Transverse colon (tissue), 4 donors: ENCODE results near the gene RAB43. TPM values are rescaled to one million over a fixed set of nuclear protein-coding genes. Genes with fewer than 3 reads are reported as not detected.
"Not testable (repeated sequence)": the region's sequence is repeated elsewhere in the genome, so short reads cannot be mapped to it uniquely, and the experiment has no call there.

Source experiments
- DNase-seq: peaks from one replicate; pipeline ENCODE4 v3.0.0-alpha.2; 2019
- H3K27ac ChIP-seq, 4 donors: fragments of 200-600 bp; sonication (generic); 2 replicates each; pipeline ENCODE4 v1.5.1; 2016 to 2018; ENCODE audit warnings: inconsistent platforms in 4 of 4
- H3K27me3 ChIP-seq: fragments of 200-600 bp; sonication (generic); 2 replicates; pipeline ENCODE4 v1.5.1; 2017; ENCODE audit warnings: inconsistent platforms
- H3K36me3 ChIP-seq, 4 donors: fragments of 200-600 bp; sonication (generic); 2 replicates each; pipeline ENCODE4 v1.5.1; 2017 to 2019; ENCODE audit warnings: inconsistent platforms in 4 of 4
- H3K4me1 ChIP-seq, 4 donors: fragments of 200-600 bp; sonication (generic); 2 replicates each; pipeline ENCODE4 v1.5.1; 2017 to 2020; ENCODE audit warnings: inconsistent platforms in 4 of 4
- H3K4me3 ChIP-seq, 4 donors: fragments of 200-600 bp; sonication (generic); 1 replicate in 1 of 4; 2 replicates in 3 of 4; pipeline versions ENCODE4 v1.5.1 to v1.6.1; 2017 to 2019; ENCODE audit warnings: inconsistent platforms in 4 of 4
- H3K9me3 ChIP-seq, 2 donors: fragments of 200-600 bp; sonication (generic); 2 replicates each; pipeline ENCODE4 v1.5.1; 2017 to 2019; ENCODE audit warnings: inconsistent platforms in 2 of 2
- EP300 ChIP-seq: sonication (generic); formaldehyde crosslinking; IDR thresholded peaks from one replicate; pipeline ENCODE4 v1.6.1; 2017; ENCODE audit warnings: antibody characterized with exemption, low read depth
- POLR2A ChIP-seq: fragments of 450-650 bp; IDR thresholded peaks from one replicate; pipeline ENCODE4 v1.6.1; 2016; ENCODE audit warnings: antibody characterized with exemption, mild to moderate bottlenecking, moderate library complexity
- POLR2AphosphoS5 ChIP-seq, 3 donors: sonication (generic); formaldehyde crosslinking; IDR thresholded peaks; one replicate each; pipeline ENCODE4 v1.6.1; 2016; ENCODE audit warnings: antibody characterized with exemption in 3 of 3
- WGBS, 2 donors: methylation state at CpG; one replicate each; pipeline ENCODE4 v1.1.5; 2018; ENCODE audit warnings: low coverage in 1 of 2; 5-methylcytosine and 5-hydroxymethylcytosine counted together
- in situ Hi-C, 4 donors: fragments of 200-750 bp; cut with MboI; loops; one replicate each; pipeline versions ENCODE4 v1.15.0 to v1.15.1; 2017; ENCODE audit warnings: low sequenced_read_pairs in 3 of 4, low pct_ligation_motif_present in 1 of 4, low pct_unique_long_range_greater_than_20kb in 1 of 4
- intact Hi-C: fragments of 100-400 bp; cut with DNase I; formaldehyde crosslinking; loops from one replicate; pipeline ENCODE4 v1.15.1; 2023; ENCODE audit warnings: low total_unique reads
- total RNA-seq, 4 donors: library from RNA; depleted of rRNA; stranded (reverse); fragments of >200 nt; gene quantifications; one replicate each; pipeline ENCODE4 v1.1.0, GENCODE V29; 2016
- TF ChIP-seq, protein P1 (sequence below), 5 experiments: fragments of 200-600 bp in 3 of 5; fragments of 450-650 bp in 2 of 5; sonication (generic) in 3 of 5; IDR thresholded peaks; 1 replicate in 2 of 5; 2 replicates in 3 of 5; pipeline ENCODE4 v1.5.1; 2016 to 2017; ENCODE audit warnings: antibody characterized with exemption in 5 of 5, inconsistent platforms in 3 of 5, mild to moderate bottlenecking in 2 of 5, moderate library complexity in 1 of 5

The RAB43 gene
- total RNA-seq, 4 donors from 2014 or later, result 23.1 to 40.4 (median 31.3) TPM

DNA sequence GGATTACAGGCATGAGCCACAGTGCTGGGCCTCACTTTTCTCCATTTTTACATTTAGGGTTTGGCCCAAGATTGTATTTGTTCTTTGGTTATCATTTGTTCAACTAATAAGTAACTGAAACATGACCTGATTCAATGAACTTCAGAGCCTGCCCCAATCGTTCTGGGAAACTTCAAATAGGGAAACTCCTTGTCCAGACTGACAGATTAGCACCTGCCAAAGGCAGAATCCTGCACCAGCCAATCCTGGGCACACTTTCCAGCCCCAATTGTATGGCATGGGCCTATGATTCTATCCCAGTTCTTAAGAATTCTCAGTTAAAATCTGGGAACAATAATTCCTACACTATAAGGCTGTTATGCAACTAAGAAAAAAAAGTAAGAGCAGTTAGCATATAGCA lies 18.3 kb upstream of the RAB43 start:
- no peaks in the 10 kb centered on the region for H3K4me1 ChIP-seq
- in situ Hi-C loops (no loop called here), intact Hi-C loops (no loop called here)
- H3K27ac ChIP-seq, result no peak overlapping the region
- WGBS, 2 donors, result 20 to 50% methylated on average over 1 of the region's 1 CpG
- no peak for DNase-seq
- H3K27me3 ChIP-seq, result no peaks in the 10 kb centered on the region
- H3K36me3 ChIP-seq, result peaks cover 0 to 61% (median 22%) of the 10 kb centered on the region in 4 donors
- TF ChIP-seq POLR2AphosphoS5 (IDR thresholded peaks at IDR 0.05), result no peak
- TF ChIP-seq EP300, result no peak
- TF ChIP-seq POLR2A, result no peak
- H3K9me3 ChIP-seq, result no peaks in the 10 kb centered on the region
- no peak overlapping the region for H3K4me3 ChIP-seq

DNA sequence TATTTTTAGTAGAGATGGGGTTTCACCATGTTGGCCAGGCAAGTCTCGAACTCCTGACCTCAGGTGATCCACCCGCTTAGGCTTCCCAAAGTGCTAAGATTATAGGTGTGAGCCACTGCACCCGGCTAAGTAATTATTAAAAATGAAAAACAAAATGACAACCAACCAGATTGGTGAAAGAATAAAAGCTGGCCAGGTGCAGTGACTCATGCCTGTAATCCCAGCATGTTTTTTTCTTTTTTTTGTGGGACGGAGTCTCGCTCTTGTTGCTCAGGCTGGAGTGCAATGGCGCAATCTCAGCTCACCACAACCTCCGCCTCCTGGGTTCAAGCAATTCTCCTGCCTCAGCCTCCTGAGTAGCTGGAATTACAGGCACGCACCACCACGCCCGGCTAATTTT lies 14.7 kb upstream of the RAB43 start:
- H3K27ac ChIP-seq, H3K27me3 ChIP-seq, DNase-seq, H3K9me3 ChIP-seq, H3K4me1 ChIP-seq, in situ Hi-C loops, intact Hi-C loops, H3K4me3 ChIP-seq: not testable (repeated sequence)
- WGBS, 2 donors, result 90 to 95% methylated on average over 10 of the region's 10 CpGs
- H3K36me3 ChIP-seq, result peaks cover 0 to 72% (median 33%) of the 10 kb centered on the region in 4 donors

DNA sequence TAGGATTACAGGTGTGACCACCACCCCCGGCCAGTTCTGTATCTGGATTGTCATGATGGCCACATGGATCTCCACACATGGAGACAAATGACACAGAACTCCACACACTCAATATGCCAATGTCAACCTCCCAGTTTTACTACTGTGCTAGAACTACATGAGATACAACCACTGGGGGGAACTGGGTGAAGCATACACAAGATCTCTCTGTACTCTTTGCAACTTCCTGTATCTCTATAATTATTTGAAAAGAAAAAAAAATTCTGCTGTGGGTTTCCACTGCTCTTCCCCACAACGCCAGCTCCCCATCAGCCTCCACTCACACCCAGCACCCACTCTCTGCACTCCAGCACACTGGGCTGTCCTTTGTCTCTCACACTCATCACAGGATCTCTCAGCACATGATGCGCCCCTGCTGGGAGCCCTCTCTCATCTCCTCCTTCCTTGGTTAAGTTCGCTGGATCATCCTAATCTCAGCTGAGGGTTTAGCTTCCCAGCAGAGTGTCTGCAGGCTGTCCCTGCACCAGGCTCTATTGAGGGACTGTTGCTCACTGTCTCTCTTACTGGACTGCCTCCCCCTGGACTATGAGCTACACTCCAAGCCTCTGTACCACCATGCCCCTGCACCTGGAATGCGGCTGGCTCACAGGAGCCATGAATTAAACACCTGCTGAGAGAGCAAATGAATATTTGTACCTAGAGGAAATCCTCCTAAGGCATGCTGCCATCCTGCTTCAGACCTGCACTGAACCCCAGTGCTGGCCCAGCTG lies 10.7 kb upstream of the RAB43 start:
- TF ChIP-seq EP300, result no peak
- no peak for TF ChIP-seq POLR2A
- TF ChIP-seq, protein P1, sequence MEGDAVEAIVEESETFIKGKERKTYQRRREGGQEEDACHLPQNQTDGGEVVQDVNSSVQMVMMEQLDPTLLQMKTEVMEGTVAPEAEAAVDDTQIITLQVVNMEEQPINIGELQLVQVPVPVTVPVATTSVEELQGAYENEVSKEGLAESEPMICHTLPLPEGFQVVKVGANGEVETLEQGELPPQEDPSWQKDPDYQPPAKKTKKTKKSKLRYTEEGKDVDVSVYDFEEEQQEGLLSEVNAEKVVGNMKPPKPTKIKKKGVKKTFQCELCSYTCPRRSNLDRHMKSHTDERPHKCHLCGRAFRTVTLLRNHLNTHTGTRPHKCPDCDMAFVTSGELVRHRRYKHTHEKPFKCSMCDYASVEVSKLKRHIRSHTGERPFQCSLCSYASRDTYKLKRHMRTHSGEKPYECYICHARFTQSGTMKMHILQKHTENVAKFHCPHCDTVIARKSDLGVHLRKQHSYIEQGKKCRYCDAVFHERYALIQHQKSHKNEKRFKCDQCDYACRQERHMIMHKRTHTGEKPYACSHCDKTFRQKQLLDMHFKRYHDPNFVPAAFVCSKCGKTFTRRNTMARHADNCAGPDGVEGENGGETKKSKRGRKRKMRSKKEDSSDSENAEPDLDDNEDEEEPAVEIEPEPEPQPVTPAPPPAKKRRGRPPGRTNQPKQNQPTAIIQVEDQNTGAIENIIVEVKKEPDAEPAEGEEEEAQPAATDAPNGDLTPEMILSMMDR (IDR thresholded peaks at IDR 0.05), result no peak
- TF ChIP-seq POLR2AphosphoS5 (IDR thresholded peaks at IDR 0.05), result no peak
- 90 to 92% methylated on average over 3 to 5 of the region's 5 CpGs for WGBS, 2 donors
- intact Hi-C loops, result no loop called here

DNA sequence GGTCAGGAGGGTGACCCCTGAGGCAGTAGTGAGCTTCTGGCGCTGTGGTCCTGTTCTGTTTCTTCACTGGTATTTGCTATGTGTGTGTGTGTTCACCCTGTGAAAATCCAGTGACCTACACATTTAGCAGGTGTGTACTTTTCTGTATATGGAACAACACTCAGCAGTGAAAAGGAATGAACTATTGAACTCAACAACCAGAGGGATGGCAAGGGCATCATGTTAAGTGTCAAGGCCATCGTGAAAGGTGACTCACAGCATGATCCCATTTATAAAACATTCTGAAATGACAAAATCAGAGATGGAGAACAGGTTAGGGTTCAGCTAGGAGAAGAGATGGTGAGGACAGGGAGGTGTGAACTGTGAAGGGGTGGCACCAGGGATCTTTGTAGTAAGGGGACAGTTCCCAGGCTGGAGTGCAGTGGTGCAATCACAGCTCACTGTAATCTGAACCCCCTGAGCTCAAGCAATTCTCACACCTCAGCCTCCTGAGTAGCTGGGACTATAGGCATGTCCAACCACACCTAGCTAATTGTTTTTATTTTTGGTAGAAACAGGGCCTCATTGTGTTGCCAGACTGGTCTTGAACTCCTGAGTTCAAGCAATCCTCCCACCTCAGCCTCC lies 10.0 kb upstream of the RAB43 start:
- TF ChIP-seq POLR2AphosphoS5 (IDR thresholded peaks at IDR 0.05), result no peak
- no peak for TF ChIP-seq POLR2A
- TF ChIP-seq, protein P1 (IDR thresholded peaks at IDR 0.05), result no peak
- no peak for TF ChIP-seq EP300
- 85 to 86% methylated on average over 1 to 2 of the region's 2 CpGs for WGBS, 2 donors
- no peaks in the 10 kb centered on the region for H3K9me3 ChIP-seq
- no peaks in the 10 kb centered on the region for H3K4me1 ChIP-seq
- H3K4me3 ChIP-seq, result no peak overlapping the region
- H3K27me3 ChIP-seq, result no peaks in the 10 kb centered on the region
- DNase-seq, result no peak
- in situ Hi-C loops (no loop called here), intact Hi-C loops (no loop called here)
- H3K36me3 ChIP-seq, result peaks cover 0 to 67% (median 29%) of the 10 kb centered on the region in 4 donors
- H3K27ac ChIP-seq, result no peak overlapping the region

More for the DNA sequence above, 10.7 kb upstream of the RAB43 start:
- Histone ChIP-seq H3K4me3 (no peak overlapping the region), H3K27ac (no peak overlapping the region), H3K9me3 (no peaks in the 10 kb centered on the region), H3K4me1 (no peaks in the 10 kb centered on the region), H3K36me3 (peaks cover 0 to 74% (median 32%) of the 10 kb centered on the region in 4 donors), H3K27me3 (no peaks in the 10 kb centered on the region)
- DNase-seq, result no peak
- in situ Hi-C loops, result no loop called here

DNA sequence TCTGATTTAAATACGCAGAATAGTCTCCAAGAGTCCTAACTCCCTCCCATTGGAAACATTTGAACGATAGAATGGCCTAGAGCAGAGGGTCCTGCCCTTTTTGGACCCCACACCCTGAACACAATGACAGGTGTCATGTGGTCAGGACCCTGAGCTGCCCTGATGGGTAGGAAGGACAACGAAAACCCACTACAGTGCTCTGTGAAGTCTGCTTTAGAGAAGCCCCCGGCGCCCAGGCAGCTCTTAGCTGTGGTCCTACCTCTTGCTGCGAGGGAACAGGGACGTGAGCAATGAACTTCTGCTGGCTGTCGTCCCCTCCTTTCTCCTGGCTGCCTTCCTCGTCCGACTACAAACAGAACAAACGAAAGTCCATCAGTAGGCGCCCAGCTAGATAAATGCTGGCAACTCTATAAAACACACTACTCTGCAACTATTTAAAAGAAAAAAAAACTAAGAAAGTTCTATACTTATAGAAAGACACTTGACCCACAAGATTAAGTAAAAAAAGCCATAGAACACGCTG lies 8.7 kb upstream of the RAB43 start:
- H3K4me3 ChIP-seq, result no peak overlapping the region
- WGBS, 2 donors, result 88 to 93% methylated on average over 5 to 13 of the region's 13 CpGs
- H3K4me1 ChIP-seq, result no peaks in the 10 kb centered on the region
- no peak overlapping the region for H3K27ac ChIP-seq
- intact Hi-C loops, result no loop called here
- peaks cover 0 to 57% (median 25%) of the 10 kb centered on the region in 4 donors for H3K36me3 ChIP-seq
- in situ Hi-C loops, result no loop called here
- no peaks in the 10 kb centered on the region for H3K9me3 ChIP-seq
- TF ChIP-seq, protein P1 (IDR thresholded peaks at IDR 0.05), result no peak
- TF ChIP-seq EP300, result no peak
- DNase-seq, result no peak
- no peaks in the 10 kb centered on the region for H3K27me3 ChIP-seq
